HG03575 (cell line): Measurements from ENCODE around the gene PTPN20.
"Not testable (repeated sequence)": the region's sequence is repeated elsewhere in the genome, so short reads cannot be mapped to it uniquely, and the experiment has no call there.

ENCODE experiments used
- ATAC-seq: cut with Tn5 transposase; IDR thresholded peaks from one replicate; pipeline ENCODE4 v1.9.1; 2021; ENCODE audit not compliant: unreplicated experiment, insufficient number of reproducible peaks, low FRiP score; ENCODE audit errors: extremely low read depth

Gene PTPN20

GRCh38 chr10:46911144-46911876 lies at the start of gene PTPN20:
PTPN20 (plus strand) TSS chr10:46911428; CDS start chr10:46932500, 21,072 bp downstream.
- not testable (repeated sequence) for ATAC-seq

- not testable (repeated sequence) for ATAC-seq
Measured at GRCh38 chr10:46869716-46870115, 41.5 kb upstream of the PTPN20 start.

- ATAC-seq = not testable (repeated sequence)
Measured at GRCh38 chr10:46871583-46871982, 39.6 kb upstream of the PTPN20 start.

- not testable (repeated sequence) for ATAC-seq
Measured at GRCh38 chr10:46875304-46875703, 35.9 kb upstream of the PTPN20 start.

GRCh38 chr10:46876773-46877172 lies 34.5 kb upstream of the PTPN20 start:
- ATAC-seq = not testable (repeated sequence)

GRCh38 chr10:46878761-46879160 lies 32.5 kb upstream of the PTPN20 start:
- not testable (repeated sequence) for ATAC-seq

- ATAC-seq = not testable (repeated sequence)
Measured at GRCh38 chr10:46890813-46891611, 20.2 kb upstream of the PTPN20 start.

- not testable (repeated sequence) for ATAC-seq
Measured at GRCh38 chr10:46896762-46897692, 14.2 kb upstream of the PTPN20 start.

- ATAC-seq = not testable (repeated sequence)
Measured at GRCh38 chr10:46901247-46901646, 10.0 kb upstream of the PTPN20 start.

GRCh38 chr10:46903874-46904273 lies 7.4 kb upstream of the PTPN20 start:
- ATAC-seq = not testable (repeated sequence)

GRCh38 chr10:46906359-46906758 lies 4.9 kb upstream of the PTPN20 start:
- ATAC-seq = not testable (repeated sequence)

- not testable (repeated sequence) for ATAC-seq
Measured at GRCh38 chr10:46907185-46908117, 3.8 kb upstream of the PTPN20 start.

GRCh38 chr10:46922498-46922897 lies 11.3 kb downstream of the PTPN20 start:
- not testable (repeated sequence) for ATAC-seq

GRCh38 chr10:46925156-46925555 lies 13.9 kb downstream of the PTPN20 start:
- ATAC-seq = not testable (repeated sequence)

- ATAC-seq = not testable (repeated sequence)
Measured at GRCh38 chr10:46925853-46926252, 14.6 kb downstream of the PTPN20 start.

- not testable (repeated sequence) for ATAC-seq
Measured at GRCh38 chr10:46928810-46929209, 17.6 kb downstream of the PTPN20 start.

GRCh38 chr10:46932383-46932782 lies 21.2 kb downstream of the PTPN20 start:
- ATAC-seq = not testable (repeated sequence)

- not testable (repeated sequence) for ATAC-seq
Measured at GRCh38 chr10:46941091-46941490, 29.9 kb downstream of the PTPN20 start.
